HEK293 (cell line): ENCODE measurements around the gene NOL6.

Source experiments
- CTCF ChIA-PET: fragments of 350-600 bp; formaldehyde crosslinking; extraction: SDS; loops from one replicate; lab custom pipeline; 2021; ENCODE audit warnings: antibody characterized with exemption; lab: Yijun Ruan, JAX
- POLR2A ChIA-PET: fragments of 300-600 bp; formaldehyde crosslinking; extraction: SDS; loops from one replicate; lab custom pipeline; 2020; ENCODE audit warnings: antibody characterized with exemption, inconsistent platforms; lab: Yijun Ruan, JAX
- H3K27ac ChIP-seq: fragments of 200-500 bp; sonication (Bioruptor generic); 2 replicates; pipeline ENCODE4 v1.5.1; 2014; ENCODE audit warnings: low read depth, low read length, control low read depth, inconsistent platforms; ENCODE audit errors: extremely low read depth
- H3K36me3 ChIP-seq, 2 experiments: fragments of 200-500 bp in 1 of 2; sonication (Bioruptor generic) in 1 of 2; 1 replicate in 1 of 2; 2 replicates in 1 of 2; pipeline ENCODE4 v1.5.1; 2014 to 2017; ENCODE audit warnings: inconsistent platforms in 2 of 2, low read length in 2 of 2; ENCODE audit not compliant: control insufficient read depth in 2 of 2, insufficient read depth in 1 of 2
- H3K4me1 ChIP-seq: fragments of 200-500 bp; sonication (Bioruptor generic); 2 replicates; pipeline ENCODE4 v1.5.1; 2014; ENCODE audit warnings: mild to moderate bottlenecking, low read length, inconsistent platforms; ENCODE audit not compliant: control insufficient read depth, insufficient read depth
- H3K4me3 ChIP-seq: 2 replicates; pipeline ENCODE4 v1.5.1; 2011; ENCODE audit warnings: low read depth, mild to moderate bottlenecking, control low read depth, low read length, moderate library complexity
- H3K9me3 ChIP-seq: fragments of 200-500 bp; sonication (Bioruptor generic); 2 replicates; pipeline ENCODE4 v1.5.1; 2014; ENCODE audit warnings: low read depth, low read length, inconsistent platforms; ENCODE audit not compliant: control insufficient read depth, insufficient read depth
- EGR2 ChIP-seq: fragments of 450-650 bp; formaldehyde crosslinking; IDR thresholded peaks from 2 replicates; pipeline ENCODE4 v1.5.1; 2016; ENCODE audit warnings: low read depth, missing biosample characterization, missing genetic modification characterization
- KLF10 ChIP-seq: fragments of 450-650 bp; IDR thresholded peaks from 2 replicates; pipeline ENCODE4 v1.5.1; 2018; ENCODE audit warnings: missing biosample characterization, mild to moderate bottlenecking, missing genetic modification characterization
- KLF8 ChIP-seq: fragments of 450-650 bp; formaldehyde crosslinking; IDR thresholded peaks from 2 replicates; pipeline ENCODE4 v1.5.1; 2016; ENCODE audit warnings: missing biosample characterization, missing genetic modification characterization
- SETDB1 ChIP-seq: IDR thresholded peaks from one replicate; pipeline ENCODE4 v1.6.1; 2017; ENCODE audit warnings: mild to moderate bottlenecking, low read length, moderate library complexity, mixed read lengths; ENCODE audit not compliant: insufficient read length
- YY2 ChIP-seq: fragments of 450-650 bp; formaldehyde crosslinking; IDR thresholded peaks from 2 replicates; pipeline ENCODE4 v1.5.1; 2016; ENCODE audit warnings: missing biosample characterization, missing genetic modification characterization
- ZBTB48 ChIP-seq: fragments of 450-650 bp; formaldehyde crosslinking; IDR thresholded peaks from 2 replicates; pipeline ENCODE4 v1.5.1; 2016; ENCODE audit warnings: missing biosample characterization, missing genetic modification characterization
- ZFHX2 ChIP-seq: fragments of 450-650 bp; formaldehyde crosslinking; conservative IDR thresholded peaks from 2 replicates; pipeline ENCODE4 v1.5.1; 2016; ENCODE audit warnings: missing biosample characterization, missing genetic modification characterization
- ZNF114 ChIP-seq: fragments of 450-650 bp; formaldehyde crosslinking; IDR thresholded peaks from 2 replicates; pipeline ENCODE4 v1.5.0; 2017; ENCODE audit warnings: missing biosample characterization, missing genetic modification characterization
- ZNF16 ChIP-seq: fragments of 450-650 bp; formaldehyde crosslinking; IDR thresholded peaks from 2 replicates; pipeline ENCODE4 v1.5.1; 2016; ENCODE audit warnings: low read depth, missing biosample characterization, missing genetic modification characterization
- ZNF223 ChIP-seq: fragments of 450-650 bp; formaldehyde crosslinking; IDR thresholded peaks from 2 replicates; pipeline ENCODE4 v1.5.1; 2016; ENCODE audit warnings: missing biosample characterization, missing genetic modification characterization
- ZNF248 ChIP-seq: fragments of 450-650 bp; formaldehyde crosslinking; IDR thresholded peaks from 2 replicates; pipeline ENCODE4 v1.5.1; 2017; ENCODE audit warnings: missing biosample characterization, missing genetic modification characterization
- ZNF292 ChIP-seq: fragments of 450-650 bp; formaldehyde crosslinking; IDR thresholded peaks from 2 replicates; pipeline ENCODE4 v1.5.1; 2016; ENCODE audit warnings: low read depth, missing biosample characterization, missing genetic modification characterization, borderline replicate concordance
- ZNF391 ChIP-seq: fragments of 450-650 bp; formaldehyde crosslinking; IDR thresholded peaks from 2 replicates; pipeline ENCODE4 v1.5.1; 2016; ENCODE audit warnings: low read depth, missing biosample characterization, missing genetic modification characterization, borderline replicate concordance
- ZNF433 ChIP-seq: fragments of 450-650 bp; formaldehyde crosslinking; IDR thresholded peaks from 2 replicates; pipeline ENCODE4 v1.5.1; 2016; ENCODE audit warnings: missing biosample characterization, missing genetic modification characterization, low read depth
- ZNF521 ChIP-seq: fragments of 450-650 bp; formaldehyde crosslinking; IDR thresholded peaks from 2 replicates; pipeline ENCODE4 v1.5.1; 2017; ENCODE audit warnings: missing biosample characterization, mild to moderate bottlenecking, missing genetic modification characterization
- ZNF558 ChIP-seq: fragments of 450-650 bp; formaldehyde crosslinking; IDR thresholded peaks from 2 replicates; pipeline ENCODE4 v1.5.1; 2016; ENCODE audit warnings: missing biosample characterization, missing genetic modification characterization
- ZNF571 ChIP-seq: fragments of 450-650 bp; formaldehyde crosslinking; IDR thresholded peaks from 2 replicates; pipeline ENCODE4 v1.5.0; 2017; ENCODE audit warnings: missing biosample characterization, missing genetic modification characterization
- ZNF585B ChIP-seq: fragments of 450-650 bp; formaldehyde crosslinking; IDR thresholded peaks from 2 replicates; pipeline ENCODE4 v1.5.1; 2016; ENCODE audit warnings: missing biosample characterization, missing genetic modification characterization
- ZNF768 ChIP-seq: fragments of 450-650 bp; formaldehyde crosslinking; IDR thresholded peaks from 2 replicates; pipeline ENCODE4 v1.5.1; 2018; ENCODE audit warnings: missing biosample characterization, mild to moderate bottlenecking, missing genetic modification characterization
- ZNF791 ChIP-seq: fragments of 450-650 bp; formaldehyde crosslinking; IDR thresholded peaks from 2 replicates; pipeline ENCODE4 v1.5.1; 2016; ENCODE audit warnings: missing biosample characterization, missing genetic modification characterization
- ZNF792 ChIP-seq: fragments of 450-650 bp; formaldehyde crosslinking; IDR thresholded peaks from 2 replicates; pipeline ENCODE4 v1.5.1; 2016; ENCODE audit warnings: missing biosample characterization, missing genetic modification characterization
- TF ChIP-seq, protein P1 (sequence below): fragments of 450-650 bp; formaldehyde crosslinking; IDR thresholded peaks from 2 replicates; pipeline ENCODE4 v1.5.1; 2016; ENCODE audit warnings: missing biosample characterization, missing genetic modification characterization
- TF ChIP-seq, protein P2 (sequence below): fragments of 450-650 bp; formaldehyde crosslinking; IDR thresholded peaks from 2 replicates; pipeline ENCODE4 v1.5.1; 2017; ENCODE audit warnings: missing biosample characterization, mild to moderate bottlenecking, missing genetic modification characterization, moderate library complexity
- TF ChIP-seq, protein P3 (sequence below): fragments of 450-650 bp; formaldehyde crosslinking; IDR thresholded peaks from 2 replicates; pipeline ENCODE4 v1.5.1; 2016; ENCODE audit warnings: missing biosample characterization, missing genetic modification characterization
- TF ChIP-seq, protein P4 (sequence below): fragments of 450-650 bp; IDR thresholded peaks from 2 replicates; pipeline ENCODE4 v1.5.1; 2018; ENCODE audit warnings: missing biosample characterization, missing genetic modification characterization
- TF ChIP-seq, protein P5 (sequence below): fragments of 450-650 bp; formaldehyde crosslinking; IDR thresholded peaks from 2 replicates; pipeline ENCODE4; 2016; ENCODE audit warnings: missing biosample characterization, missing genetic modification characterization

The NOL6 gene

DNA sequence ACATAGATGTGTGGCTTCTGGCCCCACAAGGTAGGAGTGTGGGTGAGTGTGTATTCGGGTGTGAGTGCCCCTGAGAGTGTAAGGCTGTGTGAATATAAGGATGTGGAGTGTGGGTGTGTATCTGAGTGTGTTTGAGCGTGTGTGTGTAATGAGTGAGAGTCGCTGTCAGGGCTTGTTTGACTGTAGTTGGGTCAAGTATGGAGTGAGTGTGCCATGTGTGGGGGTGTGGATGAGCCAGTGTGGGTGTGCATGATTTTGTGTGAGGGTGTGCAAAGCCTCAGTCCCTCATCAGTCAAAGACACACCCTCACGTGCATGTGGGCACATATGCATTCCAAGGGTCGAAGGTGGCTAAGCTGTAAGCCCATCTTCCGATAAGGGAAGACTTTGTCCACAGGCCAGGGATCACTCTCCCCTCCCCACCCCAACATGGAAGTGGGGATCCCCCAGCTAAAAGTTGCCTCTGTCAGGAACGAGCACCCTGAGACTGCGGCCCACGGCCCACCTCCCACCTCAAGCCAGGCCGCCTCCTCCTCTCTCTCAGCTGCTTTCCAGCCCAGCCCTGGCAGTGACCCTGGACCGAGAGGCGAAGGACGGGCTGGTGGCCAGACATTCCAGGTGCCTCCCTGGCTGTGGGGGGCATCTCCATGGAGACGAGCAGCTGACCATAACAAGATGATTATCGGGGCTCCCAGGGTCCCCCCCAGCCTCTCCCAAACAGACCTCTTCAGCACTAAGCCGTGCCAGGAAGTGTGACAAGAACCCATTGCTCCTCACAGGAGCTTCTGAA, 39.2 kb downstream of the NOL6 start:
- Histone ChIP-seq H3K36me3 (no peaks in the 10 kb centered on the region), H3K4me1 (no peaks in the 10 kb centered on the region), H3K9me3 (no peaks in the 10 kb centered on the region), H3K27ac (no peak overlapping the region), H3K4me3 (no peak overlapping the region)
- ChIA-PET CTCF (interaction anchor here (0.9 to 4.8 kb wide), 2 partner anchors 18 to 30 kb away, joined by 3 to 27 read pairs; no protein-coding TSS in a partner anchor), POLR2A (no interaction called here)
- TF ChIP-seq EGR2 (tag by site-specific recombination) (peak; percentile 94), ZFHX2 (peak; percentile 91)
- TF ChIP-seq, protein P1, sequence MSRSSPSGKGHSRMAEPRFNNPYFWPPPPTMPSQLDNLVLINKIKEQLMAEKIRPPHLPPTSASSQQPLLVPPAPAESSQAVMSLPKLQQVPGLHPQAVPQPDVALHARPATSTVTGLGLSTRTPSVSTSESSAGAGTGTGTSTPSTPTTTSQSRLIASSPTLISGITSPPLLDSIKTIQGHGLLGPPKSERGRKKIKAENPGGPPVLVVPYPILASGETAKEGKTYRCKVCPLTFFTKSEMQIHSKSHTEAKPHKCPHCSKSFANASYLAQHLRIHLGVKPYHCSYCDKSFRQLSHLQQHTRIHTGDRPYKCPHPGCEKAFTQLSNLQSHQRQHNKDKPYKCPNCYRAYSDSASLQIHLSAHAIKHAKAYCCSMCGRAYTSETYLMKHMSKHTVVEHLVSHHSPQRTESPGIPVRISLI, result no peak

DNA sequence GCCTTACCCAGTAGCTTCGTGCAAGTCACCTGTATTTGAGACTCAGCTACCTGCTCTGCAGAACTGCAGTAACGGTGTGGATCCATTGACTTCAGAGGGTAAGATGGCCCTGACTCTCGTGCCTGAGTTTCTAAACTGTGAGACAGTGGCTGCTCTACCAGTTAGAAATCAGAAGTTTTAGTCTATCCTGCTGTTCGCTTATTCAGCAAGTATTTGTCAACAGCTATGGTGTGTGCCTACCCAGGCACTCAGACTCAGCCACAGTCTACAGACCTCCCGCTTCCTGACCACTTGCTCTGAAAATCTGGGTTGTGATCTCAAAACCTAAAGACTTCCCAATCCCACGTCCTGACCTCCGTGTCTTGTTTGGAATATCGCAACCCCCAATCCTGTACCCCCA, 39.9 kb downstream of the NOL6 start:
- H3K27ac ChIP-seq, result no peak overlapping the region
- no peak overlapping the region for H3K4me3 ChIP-seq
- TF ChIP-seq ZNF791, result no peak
- no peak for TF ChIP-seq KLF8 (tag by site-specific recombination)
- TF ChIP-seq, protein P2, sequence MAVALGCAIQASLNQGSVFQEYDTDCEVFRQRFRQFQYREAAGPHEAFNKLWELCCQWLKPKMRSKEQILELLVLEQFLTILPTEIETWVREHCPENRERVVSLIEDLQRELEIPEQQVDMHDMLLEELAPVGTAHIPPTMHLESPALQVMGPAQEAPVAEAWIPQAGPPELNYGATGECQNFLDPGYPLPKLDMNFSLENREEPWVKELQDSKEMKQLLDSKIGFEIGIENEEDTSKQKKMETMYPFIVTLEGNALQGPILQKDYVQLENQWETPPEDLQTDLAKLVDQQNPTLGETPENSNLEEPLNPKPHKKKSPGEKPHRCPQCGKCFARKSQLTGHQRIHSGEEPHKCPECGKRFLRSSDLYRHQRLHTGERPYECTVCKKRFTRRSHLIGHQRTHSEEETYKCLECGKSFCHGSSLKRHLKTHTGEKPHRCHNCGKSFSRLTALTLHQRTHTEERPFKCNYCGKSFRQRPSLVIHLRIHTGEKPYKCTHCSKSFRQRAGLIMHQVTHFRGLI (tag by site-specific recombination), result no peak
- no peak for TF ChIP-seq YY2
- no peak for TF ChIP-seq ZNF521
- TF ChIP-seq ZNF792 (tag by site-specific recombination), result no peak
- TF ChIP-seq ZNF248 (tag by site-specific recombination), result no peak
- no peak for TF ChIP-seq ZNF768 (tag by site-specific recombination)
- no peak for TF ChIP-seq ZNF571
- no peak for TF ChIP-seq ZNF585B (tag by site-specific recombination)
- no peak for TF ChIP-seq ZNF433 (tag by site-specific recombination)
- TF ChIP-seq, protein P3, sequence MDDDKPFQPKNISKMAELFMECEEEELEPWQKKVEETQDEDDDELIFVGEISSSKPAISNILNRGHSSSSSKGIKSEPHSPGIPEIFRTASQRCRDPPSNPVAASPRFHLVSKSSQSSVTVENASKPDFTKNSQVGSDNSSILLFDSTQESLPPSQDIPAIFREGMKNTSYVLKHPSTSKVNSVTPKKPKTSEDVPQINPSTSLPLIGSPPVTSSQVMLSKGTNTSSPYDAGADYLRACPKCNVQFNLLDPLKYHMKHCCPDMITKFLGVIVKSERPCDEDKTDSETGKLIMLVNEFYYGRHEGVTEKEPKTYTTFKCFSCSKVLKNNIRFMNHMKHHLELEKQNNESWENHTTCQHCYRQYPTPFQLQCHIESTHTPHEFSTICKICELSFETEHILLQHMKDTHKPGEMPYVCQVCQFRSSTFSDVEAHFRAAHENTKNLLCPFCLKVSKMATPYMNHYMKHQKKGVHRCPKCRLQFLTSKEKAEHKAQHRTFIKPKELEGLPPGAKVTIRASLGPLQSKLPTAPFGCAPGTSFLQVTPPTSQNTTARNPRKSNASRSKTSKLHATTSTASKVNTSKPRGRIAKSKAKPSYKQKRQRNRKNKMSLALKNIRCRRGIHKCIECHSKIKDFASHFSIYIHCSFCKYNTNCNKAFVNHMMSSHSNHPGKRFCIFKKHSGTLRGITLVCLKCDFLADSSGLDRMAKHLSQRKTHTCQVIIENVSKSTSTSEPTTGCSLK, result no peak
- TF ChIP-seq SETDB1, result no peak
- no peak for TF ChIP-seq ZNF558 (tag by site-specific recombination)
- ChIA-PET CTCF (interaction anchor here (4.5 kb wide), 1 partner anchor 19 kb away, joined by 38 read pairs; no protein-coding TSS in a partner anchor), POLR2A (no interaction called here)
- no peaks in the 10 kb centered on the region for H3K36me3 ChIP-seq
- no peaks in the 10 kb centered on the region for H3K9me3 ChIP-seq
- no peaks in the 10 kb centered on the region for H3K4me1 ChIP-seq

DNA sequence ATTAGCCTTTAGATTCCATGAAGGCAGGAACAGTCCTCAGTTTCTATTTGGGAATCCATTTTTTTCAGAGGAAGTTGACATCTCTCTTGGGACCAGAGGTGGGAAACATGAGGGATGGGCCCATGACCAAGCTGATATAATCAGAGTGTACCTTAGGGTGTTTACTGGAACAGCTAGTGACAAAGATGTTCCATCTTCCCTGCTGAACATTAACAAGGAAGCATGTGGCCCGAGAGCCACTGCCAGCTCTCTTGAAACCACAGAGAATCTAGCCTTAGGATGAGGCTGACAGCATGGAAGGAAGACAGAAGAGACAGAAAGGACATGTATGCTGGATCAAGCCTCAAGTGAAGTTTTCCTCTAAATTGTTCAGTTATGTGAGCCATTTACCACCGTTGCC, 42.3 kb downstream of the NOL6 start:
- Histone ChIP-seq H3K27ac (no peak overlapping the region), H3K9me3 (no peaks in the 10 kb centered on the region), H3K4me3 (no peak overlapping the region), H3K36me3 (no peaks in the 10 kb centered on the region), H3K4me1 (no peaks in the 10 kb centered on the region)
- CTCF ChIA-PET, result interaction anchor here (0.7 to 4.5 kb wide), 8 partner anchors 16 to 1415 kb away, joined by 3 to 38 read pairs (median 4); no protein-coding TSS in a partner anchor
- POLR2A ChIA-PET, result no interaction called here
- TF ChIP-seq ZNF292 (no peak), ZNF114 (tag by site-specific recombination) (no peak), ZNF16 (tag by site-specific recombination) (no peak), ZNF391 (tag by site-specific recombination) (no peak), ZNF223 (no peak), ZBTB48 (no peak), KLF10 (tag by site-specific recombination) (no peak)
- TF ChIP-seq, protein P4, sequence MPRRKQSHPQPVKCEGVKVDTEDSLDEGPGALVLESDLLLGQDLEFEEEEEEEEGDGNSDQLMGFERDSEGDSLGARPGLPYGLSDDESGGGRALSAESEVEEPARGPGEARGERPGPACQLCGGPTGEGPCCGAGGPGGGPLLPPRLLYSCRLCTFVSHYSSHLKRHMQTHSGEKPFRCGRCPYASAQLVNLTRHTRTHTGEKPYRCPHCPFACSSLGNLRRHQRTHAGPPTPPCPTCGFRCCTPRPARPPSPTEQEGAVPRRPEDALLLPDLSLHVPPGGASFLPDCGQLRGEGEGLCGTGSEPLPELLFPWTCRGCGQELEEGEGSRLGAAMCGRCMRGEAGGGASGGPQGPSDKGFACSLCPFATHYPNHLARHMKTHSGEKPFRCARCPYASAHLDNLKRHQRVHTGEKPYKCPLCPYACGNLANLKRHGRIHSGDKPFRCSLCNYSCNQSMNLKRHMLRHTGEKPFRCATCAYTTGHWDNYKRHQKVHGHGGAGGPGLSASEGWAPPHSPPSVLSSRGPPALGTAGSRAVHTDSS, result no peak
- TF ChIP-seq, protein P5, sequence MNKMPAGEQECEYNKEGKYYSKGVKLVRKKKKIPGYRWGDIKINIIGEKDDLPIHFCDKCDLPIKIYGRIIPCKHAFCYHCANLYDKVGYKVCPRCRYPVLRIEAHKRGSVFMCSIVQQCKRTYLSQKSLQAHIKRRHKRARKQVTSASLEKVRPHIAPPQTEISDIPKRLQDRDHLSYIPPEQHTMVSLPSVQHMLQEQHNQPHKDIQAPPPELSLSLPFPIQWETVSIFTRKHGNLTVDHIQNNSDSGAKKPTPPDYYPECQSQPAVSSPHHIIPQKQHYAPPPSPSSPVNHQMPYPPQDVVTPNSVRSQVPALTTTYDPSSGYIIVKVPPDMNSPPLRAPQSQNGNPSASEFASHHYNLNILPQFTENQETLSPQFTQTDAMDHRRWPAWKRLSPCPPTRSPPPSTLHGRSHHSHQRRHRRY (tag by site-specific recombination), result no peak
